HG03108 (cell line): ENCODE data around the gene PLCB4.

Experiments
- ATAC-seq: cut with Tn5 transposase; IDR thresholded peaks from one replicate; pipeline ENCODE4 v1.9.1; 2021; ENCODE audit warnings: moderate library complexity; ENCODE audit not compliant: unreplicated experiment

The PLCB4 gene

DNA sequence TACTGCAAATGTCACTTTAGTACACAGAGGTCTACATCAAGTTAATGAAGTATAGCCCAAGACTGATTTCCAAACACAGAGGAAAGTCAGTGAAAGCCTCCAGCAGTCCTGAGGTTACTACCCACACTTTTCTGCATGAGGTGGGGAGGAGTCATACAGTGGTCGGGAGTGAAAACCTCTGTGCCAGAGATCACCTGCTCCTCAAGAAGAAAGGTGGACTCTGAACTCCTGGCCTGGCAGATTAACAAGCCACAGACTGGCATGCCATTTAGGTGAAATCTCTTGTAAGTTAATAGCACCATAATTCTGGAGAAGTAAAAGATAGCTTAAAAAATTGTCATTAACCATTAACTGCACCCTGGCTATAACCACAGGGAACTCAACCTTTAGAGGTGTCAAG, 320.5 kb downstream of the PLCB4 start:
- ATAC-seq: no peak

DNA sequence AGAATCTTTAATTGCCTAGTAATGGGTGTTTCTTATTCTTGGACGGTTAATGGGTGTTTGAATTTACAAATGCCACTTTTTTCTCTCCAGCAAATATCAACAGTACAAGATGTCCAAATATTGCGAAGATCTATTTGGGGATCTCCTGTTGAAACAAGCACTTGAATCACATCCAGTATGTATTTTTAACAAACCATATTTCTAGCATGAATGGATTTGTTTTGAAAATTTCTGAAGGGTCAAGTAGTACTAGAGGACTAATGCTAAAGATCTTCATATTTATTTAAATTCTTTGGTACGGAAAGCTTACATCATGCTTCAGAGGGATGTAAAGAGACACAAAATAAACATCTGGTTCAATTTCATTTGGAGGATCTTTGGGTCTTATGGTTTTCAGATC, 321.6 kb downstream of the PLCB4 start:
- no peak for ATAC-seq

- ATAC-seq: no peak
Measured at GRCh38 chr20:9392892-9393857, 324.3 kb downstream of the PLCB4 start.

DNA sequence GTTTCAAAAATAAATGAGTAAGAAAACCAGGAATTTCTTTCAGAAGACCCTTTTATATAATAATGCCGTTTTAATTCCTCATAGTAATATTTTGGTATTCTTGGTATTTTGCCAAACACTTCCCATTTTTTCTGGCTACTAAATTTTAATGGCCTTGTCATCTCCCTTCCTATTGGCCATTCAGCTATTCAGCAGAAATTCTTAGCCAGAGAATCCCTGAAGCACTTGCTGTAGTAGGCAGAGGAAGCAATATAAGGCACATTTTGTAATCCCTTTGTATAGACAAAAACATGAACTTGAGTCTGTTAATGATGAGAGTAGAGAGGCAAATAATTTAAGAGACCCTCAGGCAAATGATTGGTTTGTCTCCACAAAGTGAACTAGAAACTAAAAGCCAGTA, 327.1 kb downstream of the PLCB4 start:
- no peak for ATAC-seq

GRCh38 chr20:9397928-9398327, 329.0 kb downstream of the PLCB4 start:
- peak; percentile 86 for ATAC-seq

- no peak for ATAC-seq
Measured at GRCh38 chr20:9398882-9399281, 330.0 kb downstream of the PLCB4 start.

- ATAC-seq: no peak
Measured at GRCh38 chr20:9399322-9399721, 330.4 kb downstream of the PLCB4 start.

GRCh38 chr20:9400171-9401025, 331.5 kb downstream of the PLCB4 start:
- no peak for ATAC-seq

- ATAC-seq: no peak
Measured at GRCh38 chr20:9401371-9401770, 332.5 kb downstream of the PLCB4 start.

DNA sequence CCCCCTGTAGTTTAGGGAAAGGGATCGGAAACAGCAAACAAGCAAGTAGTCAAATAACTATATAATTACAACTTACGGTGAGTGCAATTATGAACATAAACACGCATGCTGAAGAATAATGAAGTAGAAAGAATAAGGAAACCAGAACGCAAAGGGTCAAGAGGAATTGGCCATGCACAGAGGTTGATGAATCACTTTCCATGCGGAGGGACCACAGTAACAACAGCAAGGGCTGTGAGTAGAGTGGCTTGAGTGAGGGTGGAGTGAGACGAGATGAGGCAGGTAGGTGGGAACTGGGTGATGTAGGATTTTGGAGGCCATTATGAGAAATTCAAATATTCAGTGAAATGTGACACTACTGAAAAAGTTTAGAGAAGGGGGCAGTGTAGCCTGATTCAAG, 333.3 kb downstream of the PLCB4 start:
- ATAC-seq: no peak

DNA sequence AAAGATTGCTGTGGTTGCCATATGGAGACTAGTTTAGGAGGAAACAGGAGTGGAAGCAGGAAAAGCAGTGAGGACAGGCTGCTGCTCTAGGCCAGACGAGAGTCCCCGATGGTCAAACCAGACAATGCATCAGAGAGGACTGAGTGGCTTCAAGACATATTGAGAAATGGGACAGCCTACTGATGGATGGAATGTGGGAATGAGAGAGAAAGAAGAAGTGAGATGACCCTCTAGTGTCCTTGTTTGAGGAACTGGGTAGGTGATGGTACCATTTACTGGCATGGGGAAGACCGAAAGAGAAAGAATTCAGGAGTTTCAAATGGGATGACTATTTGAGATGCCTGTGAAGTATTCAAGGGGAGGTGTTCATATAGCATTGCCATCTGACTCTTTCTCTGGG, 333.7 kb downstream of the PLCB4 start:
- no peak for ATAC-seq

GRCh38 chr20:9403448-9403847, 334.6 kb downstream of the PLCB4 start:
- no peak for ATAC-seq

- peak; percentile 62 for ATAC-seq
Measured at GRCh38 chr20:9407805-9408421, 339.0 kb downstream of the PLCB4 start.

- ATAC-seq: no peak
Measured at GRCh38 chr20:9408422-9409300, 339.8 kb downstream of the PLCB4 start.

GRCh38 chr20:9409352-9409751, 340.5 kb downstream of the PLCB4 start:
- ATAC-seq: no peak

GRCh38 chr20:9409981-9410380, 341.1 kb downstream of the PLCB4 start:
- no peak for ATAC-seq

GRCh38 chr20:9411833-9412232, 342.9 kb downstream of the PLCB4 start:
- ATAC-seq: no peak

- peak; percentile 57 for ATAC-seq
Measured at GRCh38 chr20:9412309-9412708, 343.4 kb downstream of the PLCB4 start.

GRCh38 chr20:9413001-9413400, 344.1 kb downstream of the PLCB4 start:
- ATAC-seq: no peak

DNA sequence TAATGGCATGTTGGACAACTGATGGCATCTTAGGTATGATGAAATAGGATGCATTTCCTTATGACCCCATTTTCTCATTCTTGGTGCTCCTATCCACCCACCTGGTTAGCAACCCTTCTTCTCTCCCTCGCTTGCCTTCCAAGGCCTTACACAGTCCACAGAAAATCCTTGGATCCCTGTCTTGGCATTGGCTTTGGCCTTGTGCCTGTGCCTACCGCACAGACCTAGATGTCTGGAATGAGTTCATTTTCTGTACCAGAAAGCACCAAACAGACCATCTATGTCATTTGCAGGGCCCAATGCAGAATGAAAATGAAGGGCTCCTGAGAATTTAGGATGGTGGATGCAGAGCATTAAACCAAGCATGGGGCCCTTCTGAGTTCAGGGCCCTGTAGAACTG, 346.5 kb downstream of the PLCB4 start:
- ATAC-seq: no peak
